ENCODE measurements around the gene C20orf202. TPM values are rescaled to one million over a fixed set of nuclear protein-coding genes. Genes with fewer than 3 reads are reported as not detected.

C20orf202 gene
- total RNA-seq (not detected), polyA plus RNA-seq (not detected)

DNA sequence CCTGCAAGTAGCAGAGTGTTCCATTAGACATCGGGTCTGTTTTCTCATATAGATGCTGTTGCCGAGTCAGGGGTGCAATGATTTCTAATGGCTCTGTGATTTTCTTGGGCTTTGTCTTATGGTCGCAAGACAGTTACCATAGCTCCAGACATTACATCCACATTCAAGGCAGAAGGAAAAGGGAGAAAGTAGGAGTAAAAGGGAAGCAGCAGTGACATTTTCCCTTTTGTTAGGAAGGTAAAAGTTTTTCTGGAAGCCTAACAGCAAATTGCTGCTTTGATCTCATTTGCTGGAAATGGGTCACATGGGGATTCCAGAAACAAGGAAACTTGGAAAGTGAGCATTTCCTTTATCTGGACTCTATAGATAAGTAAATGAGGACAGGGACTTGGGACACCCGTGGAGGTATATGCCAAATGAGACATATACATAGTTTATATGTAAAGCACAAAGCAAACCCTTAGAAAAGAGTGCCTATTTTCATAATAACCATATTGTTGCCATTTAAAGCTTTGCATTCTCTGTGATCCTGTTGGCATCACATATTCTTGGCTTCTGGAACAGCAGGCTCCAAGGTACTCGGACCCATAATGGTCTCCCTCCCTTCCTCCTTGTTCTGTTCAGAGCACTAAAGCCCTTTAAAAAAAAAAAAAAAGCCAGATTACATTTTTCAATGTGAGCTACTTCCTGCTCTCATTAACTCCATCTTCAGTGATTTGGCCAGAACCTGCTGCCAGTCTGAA lies at the start of gene C20orf202:
TSS of gene C20orf202 (plus strand) at position 693 of the 743 bp plus-strand sequence. CDS start 132 bp downstream, outside the sequence.
- POLR2A ChIA-PET = no interaction called here
- H3K9me3 ChIP-seq (ENCODE audit: low read length) = no peaks in the 10 kb centered on the region
- peaks cover 3 to 7% of the 10 kb centered on the region in 2 donors for H3K27me3 Mint-ChIP-seq
- no peaks in the 10 kb centered on the region for H3K27me3 ChIP-seq (ENCODE audit: insufficient read depth, low read length, poor library complexity, severe bottlenecking)
- no peak within 1 kb of the TSS for H3K27ac ChIP-seq (ENCODE audit: low read depth, low read length)
- H3K9me3 Mint-ChIP-seq = no peaks in the 10 kb centered on the region
- no peaks in the 10 kb centered on the region for H3K36me3 ChIP-seq (ENCODE audit: insufficient read depth, low read length)
- no peak within 1 kb of the TSS for H3K4me3 Mint-ChIP-seq
- no peak within 1 kb of the TSS for H3K27ac Mint-ChIP-seq
- H3K4me1 ChIP-seq (ENCODE audit: insufficient read depth, low read length) = peaks cover 4% of the 10 kb centered on the region
- H3K4me3 ChIP-seq (ENCODE audit: low read length) = no peak within 1 kb of the TSS
- DNase-seq = no peak
- H3K36me3 Mint-ChIP-seq = no peaks in the 10 kb centered on the region
- H3K4me1 Mint-ChIP-seq = peaks cover 0 to 3% (median 0%) of the 10 kb centered on the region in 3 donors
- CTCF ChIA-PET = no interaction called here

DNA sequence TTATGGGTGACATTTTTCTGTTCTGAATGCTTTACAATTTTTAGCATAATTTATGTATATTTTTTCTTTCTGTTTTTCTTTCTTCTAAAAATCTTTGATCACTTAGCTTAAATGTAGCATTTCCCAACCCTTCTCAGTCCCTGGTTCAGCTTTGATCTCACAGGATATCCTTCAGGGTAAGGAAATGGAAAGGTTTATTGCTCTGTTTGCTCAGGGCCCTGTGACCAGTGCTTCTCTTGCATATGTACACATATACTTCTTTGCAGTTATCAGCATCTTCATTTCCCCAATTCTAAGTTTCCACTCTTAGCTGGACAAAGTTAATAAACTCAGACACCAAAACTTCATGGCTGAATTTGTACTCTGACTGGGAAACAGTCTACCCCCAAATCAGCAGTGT lies 49.0 kb upstream of the C20orf202 start:
- H3K27me3 Mint-ChIP-seq = no peaks in the 10 kb centered on the region

DNA sequence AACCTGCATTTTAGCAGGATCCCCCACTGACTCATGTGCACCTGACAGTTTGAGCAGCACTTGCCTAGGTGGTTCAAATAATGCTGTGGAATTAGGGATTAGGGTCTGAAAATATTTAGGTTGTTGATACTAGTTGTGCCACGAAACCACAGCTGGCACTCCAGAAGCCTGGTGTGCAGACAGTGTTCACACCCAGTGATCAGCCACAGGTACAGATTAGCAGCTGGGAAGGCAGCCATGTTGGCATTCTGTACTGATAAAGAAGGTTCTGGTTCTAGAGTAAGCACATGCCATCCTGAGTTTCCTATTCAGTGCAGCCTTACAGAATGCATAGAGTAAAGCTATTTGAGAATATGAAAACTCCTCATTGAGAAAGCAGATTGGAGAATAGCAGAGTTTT lies 48.6 kb upstream of the C20orf202 start:
- no peaks in the 10 kb centered on the region for H3K9me3 ChIP-seq (ENCODE audit: low read length)
- H3K27me3 ChIP-seq (ENCODE audit: insufficient read depth, low read length, poor library complexity, severe bottlenecking) = no peaks in the 10 kb centered on the region
- ChIA-PET POLR2A (no interaction called here), CTCF (no interaction called here)
- peaks cover 9 to 21% (median 12%) of the 10 kb centered on the region in 3 donors for H3K4me1 Mint-ChIP-seq
- no peak overlapping the region for H3K4me3 ChIP-seq (ENCODE audit: low read length)
- H3K27me3 Mint-ChIP-seq = no peaks in the 10 kb centered on the region
- H3K4me1 ChIP-seq (ENCODE audit: insufficient read depth, low read length) = no peaks in the 10 kb centered on the region
- peaks cover 0 to 5% (median 4%) of the 10 kb centered on the region in 5 donors for H3K9me3 Mint-ChIP-seq
- H3K36me3 Mint-ChIP-seq = peaks cover 32 to 75% (median 42%) of the 10 kb centered on the region in 3 donors
- no peak overlapping the region for H3K27ac ChIP-seq (ENCODE audit: low read depth, low read length)
- H3K4me3 Mint-ChIP-seq = no peak overlapping the region
- peaks cover 19% of the 10 kb centered on the region for H3K36me3 ChIP-seq (ENCODE audit: insufficient read depth, low read length)
- H3K27ac Mint-ChIP-seq = no peak overlapping the region
- no peak for DNase-seq

More for the DNA sequence above, 49.0 kb upstream of the C20orf202 start:
- Histone ChIP-seq H3K9me3 (ENCODE audit: low read length) (no peaks in the 10 kb centered on the region), H3K4me1 (ENCODE audit: insufficient read depth, low read length) (no peaks in the 10 kb centered on the region), H3K27me3 (ENCODE audit: insufficient read depth, low read length, poor library complexity, severe bottlenecking) (no peaks in the 10 kb centered on the region), H3K27ac (ENCODE audit: low read depth, low read length) (no peak overlapping the region), H3K36me3 (ENCODE audit: insufficient read depth, low read length) (peaks cover 19% of the 10 kb centered on the region), H3K4me3 (ENCODE audit: low read length) (no peak overlapping the region)
- CTCF ChIA-PET = no interaction called here
- peaks cover 0 to 5% (median 4%) of the 10 kb centered on the region in 5 donors for H3K9me3 Mint-ChIP-seq
- H3K4me1 Mint-ChIP-seq = peaks cover 9 to 23% (median 13%) of the 10 kb centered on the region in 3 donors
- POLR2A ChIA-PET = no interaction called here
- H3K36me3 Mint-ChIP-seq = peaks cover 32 to 77% (median 42%) of the 10 kb centered on the region in 3 donors
- DNase-seq = no peak
- H3K4me3 Mint-ChIP-seq = no peak overlapping the region
- H3K27ac Mint-ChIP-seq = no peak overlapping the region

DNA sequence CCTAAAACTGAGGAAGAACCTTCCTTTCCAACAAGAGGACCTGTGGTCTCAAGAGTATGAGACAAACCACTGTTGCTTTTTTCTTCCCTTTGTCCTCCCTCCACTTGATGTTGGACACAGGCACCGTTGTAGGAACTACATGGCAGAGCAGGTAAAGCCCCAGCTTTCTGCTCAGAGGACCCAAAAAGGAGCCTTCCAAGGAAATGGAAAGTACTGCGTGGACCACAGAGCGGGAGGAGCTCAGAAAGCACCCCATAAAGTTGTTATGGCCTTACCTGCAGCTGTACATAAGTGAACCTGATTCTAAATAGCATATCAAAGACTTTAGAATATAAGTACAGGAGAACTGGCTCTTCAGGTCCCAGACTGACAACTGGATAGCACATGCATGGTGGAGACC lies 47.9 kb upstream of the C20orf202 start:
- Histone ChIP-seq H3K36me3 (ENCODE audit: insufficient read depth, low read length) (peaks cover 19% of the 10 kb centered on the region), H3K4me3 (ENCODE audit: low read length) (no peak overlapping the region), H3K27me3 (ENCODE audit: insufficient read depth, low read length, poor library complexity, severe bottlenecking) (no peaks in the 10 kb centered on the region), H3K9me3 (ENCODE audit: low read length) (no peaks in the 10 kb centered on the region), H3K4me1 (ENCODE audit: insufficient read depth, low read length) (no peaks in the 10 kb centered on the region), H3K27ac (ENCODE audit: low read depth, low read length) (no peak overlapping the region)
- ChIA-PET CTCF (no interaction called here), POLR2A (no interaction called here)
- H3K36me3 Mint-ChIP-seq = peaks cover 35 to 77% (median 42%) of the 10 kb centered on the region in 3 donors
- H3K27me3 Mint-ChIP-seq = no peaks in the 10 kb centered on the region
- no peak overlapping the region for H3K27ac Mint-ChIP-seq
- no peak overlapping the region for H3K4me3 Mint-ChIP-seq
- H3K9me3 Mint-ChIP-seq = peaks cover 0 to 5% (median 4%) of the 10 kb centered on the region in 5 donors
- peaks cover 9 to 21% (median 12%) of the 10 kb centered on the region in 3 donors for H3K4me1 Mint-ChIP-seq
- DNase-seq = no peak

DNA sequence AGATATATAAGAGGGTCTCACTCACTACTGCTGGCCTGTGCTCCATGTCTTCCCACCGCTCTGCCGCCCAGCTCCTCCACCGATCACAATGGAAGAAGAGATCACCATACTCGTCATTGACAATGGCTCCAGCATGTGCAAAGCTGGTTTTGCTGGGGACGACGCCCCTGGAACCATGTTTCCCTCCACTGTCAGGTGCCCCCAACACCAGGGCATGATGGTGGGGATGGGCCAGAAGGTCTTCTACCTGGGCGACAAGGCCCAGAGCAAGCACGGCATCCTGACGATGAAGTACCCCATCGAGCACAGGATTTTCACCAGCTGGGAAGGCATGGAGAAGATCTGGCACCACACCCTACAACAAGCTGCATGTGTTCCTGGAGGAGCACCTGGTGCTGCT lies 42.8 kb upstream of the C20orf202 start:
- no peaks in the 10 kb centered on the region for H3K27me3 Mint-ChIP-seq
- ChIA-PET POLR2A (no interaction called here), CTCF (no interaction called here)
- no peak overlapping the region for H3K27ac Mint-ChIP-seq
- Histone ChIP-seq H3K9me3 (ENCODE audit: low read length) (no peaks in the 10 kb centered on the region), H3K4me1 (ENCODE audit: insufficient read depth, low read length) (no peaks in the 10 kb centered on the region), H3K27ac (ENCODE audit: low read depth, low read length) (no peak overlapping the region), H3K36me3 (ENCODE audit: insufficient read depth, low read length) (peaks cover 35% of the 10 kb centered on the region), H3K27me3 (ENCODE audit: insufficient read depth, low read length, poor library complexity, severe bottlenecking) (no peaks in the 10 kb centered on the region), H3K4me3 (ENCODE audit: low read length) (no peak overlapping the region)
- DNase-seq = no peak
- H3K4me3 Mint-ChIP-seq = no peak overlapping the region
- H3K9me3 Mint-ChIP-seq = peaks cover 0 to 5% (median 4%) of the 10 kb centered on the region in 5 donors
- peaks cover 28 to 82% (median 36%) of the 10 kb centered on the region in 3 donors for H3K36me3 Mint-ChIP-seq
- H3K4me1 Mint-ChIP-seq = peaks cover 0 to 2% (median 0%) of the 10 kb centered on the region in 3 donors

DNA sequence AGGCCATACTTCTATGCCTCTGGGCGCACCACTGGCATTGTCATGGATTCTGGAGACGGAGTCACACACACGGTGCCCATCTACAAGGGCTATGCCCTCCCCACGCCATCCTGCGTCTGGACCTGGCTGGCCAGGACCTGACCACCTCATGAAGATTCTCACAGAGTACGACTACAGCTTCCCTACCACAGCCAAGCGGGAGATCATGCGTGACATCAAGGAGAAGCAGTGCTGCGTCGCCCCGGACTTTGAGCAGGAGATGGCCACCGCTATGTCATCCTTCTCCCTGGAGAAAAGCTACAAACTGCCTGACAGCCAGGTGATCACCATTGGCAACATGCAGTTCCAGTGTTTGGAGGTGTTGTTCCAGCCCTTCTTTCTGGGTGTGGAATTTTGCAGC lies 42.3 kb upstream of the C20orf202 start:
- Mint-ChIP-seq H3K36me3 (peaks cover 25 to 82% (median 32%) of the 10 kb centered on the region in 3 donors), H3K4me3 (no peak overlapping the region), H3K27me3 (no peaks in the 10 kb centered on the region), H3K9me3 (peaks cover 0 to 3% (median 1%) of the 10 kb centered on the region in 5 donors), H3K27ac (no peak overlapping the region), H3K4me1 (peaks cover 0 to 2% (median 0%) of the 10 kb centered on the region in 3 donors)
- Histone ChIP-seq H3K27me3 (ENCODE audit: insufficient read depth, low read length, poor library complexity, severe bottlenecking) (no peaks in the 10 kb centered on the region), H3K27ac (ENCODE audit: low read depth, low read length) (no peak overlapping the region), H3K4me1 (ENCODE audit: insufficient read depth, low read length) (no peaks in the 10 kb centered on the region), H3K4me3 (ENCODE audit: low read length) (no peak overlapping the region), H3K9me3 (ENCODE audit: low read length) (no peaks in the 10 kb centered on the region), H3K36me3 (ENCODE audit: insufficient read depth, low read length) (peaks cover 36% of the 10 kb centered on the region)
- ChIA-PET POLR2A (no interaction called here), CTCF (no interaction called here)
- DNase-seq = no peak

DNA sequence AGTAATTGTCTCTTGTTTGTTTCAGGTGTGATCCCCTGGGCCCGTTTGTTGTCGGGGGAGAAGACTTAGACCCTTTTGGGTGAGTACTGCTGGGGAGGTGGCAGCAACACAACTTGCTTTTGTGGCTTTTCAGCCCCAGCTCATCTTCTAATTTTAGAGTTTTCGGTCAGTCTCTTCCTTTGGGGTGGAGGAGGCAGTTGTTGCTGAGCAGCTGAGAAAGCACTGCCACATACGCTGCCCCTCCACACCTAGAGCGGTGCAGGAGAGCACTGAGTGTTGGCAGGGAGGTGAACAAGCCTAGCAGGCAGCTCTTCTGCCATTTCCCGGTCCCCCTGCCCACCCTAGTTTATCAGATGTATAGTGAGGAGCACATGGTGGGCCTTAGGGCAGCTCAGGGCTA lies 40.1 kb upstream of the C20orf202 start:
- Mint-ChIP-seq H3K4me1 (peaks cover 0 to 2% (median 0%) of the 10 kb centered on the region in 3 donors), H3K27ac (no peak overlapping the region), H3K9me3 (no peaks in the 10 kb centered on the region), H3K4me3 (no peak overlapping the region), H3K36me3 (peaks cover 28 to 85% (median 38%) of the 10 kb centered on the region in 3 donors), H3K27me3 (no peaks in the 10 kb centered on the region)
- CTCF ChIA-PET = interaction anchor here (1.5 kb wide), 1 partner anchor 50 kb away, joined by 4 read pairs; no protein-coding TSS in a partner anchor
- no peaks in the 10 kb centered on the region for H3K4me1 ChIP-seq (ENCODE audit: insufficient read depth, low read length)
- H3K27me3 ChIP-seq (ENCODE audit: insufficient read depth, low read length, poor library complexity, severe bottlenecking) = no peaks in the 10 kb centered on the region
- H3K36me3 ChIP-seq (ENCODE audit: insufficient read depth, low read length) = peaks cover 50% of the 10 kb centered on the region
- DNase-seq = no peak
- POLR2A ChIA-PET = no interaction called here
- no peak overlapping the region for H3K27ac ChIP-seq (ENCODE audit: low read depth, low read length)
- H3K4me3 ChIP-seq (ENCODE audit: low read length) = no peak overlapping the region
- H3K9me3 ChIP-seq (ENCODE audit: low read length) = no peaks in the 10 kb centered on the region

DNA sequence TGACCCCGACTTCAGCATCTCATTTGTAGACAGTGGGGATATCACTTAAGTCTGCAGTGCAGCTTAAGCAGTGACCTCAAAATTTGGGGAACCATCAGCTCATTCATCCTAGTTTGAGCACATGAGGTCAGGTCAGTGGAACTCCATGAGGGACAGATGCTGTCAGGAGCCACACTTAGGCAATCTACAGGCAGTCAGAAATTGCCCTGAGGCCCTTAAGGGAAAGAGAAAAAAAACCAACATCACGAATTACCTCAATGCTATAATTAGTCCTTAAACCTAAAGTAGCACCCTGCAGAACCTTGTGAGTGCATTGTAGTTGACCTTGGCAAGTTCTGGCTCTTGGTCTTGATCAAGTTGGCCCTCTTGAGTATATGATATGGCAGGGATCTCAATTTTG lies 39.6 kb upstream of the C20orf202 start:
- Histone ChIP-seq H3K4me3 (ENCODE audit: low read length) (no peak overlapping the region), H3K4me1 (ENCODE audit: insufficient read depth, low read length) (no peaks in the 10 kb centered on the region), H3K9me3 (ENCODE audit: low read length) (no peaks in the 10 kb centered on the region), H3K36me3 (ENCODE audit: insufficient read depth, low read length) (peaks cover 54% of the 10 kb centered on the region), H3K27ac (ENCODE audit: low read depth, low read length) (no peak overlapping the region), H3K27me3 (ENCODE audit: insufficient read depth, low read length, poor library complexity, severe bottlenecking) (no peaks in the 10 kb centered on the region)
- no peaks in the 10 kb centered on the region for H3K9me3 Mint-ChIP-seq
- POLR2A ChIA-PET = no interaction called here
- no peak overlapping the region for H3K4me3 Mint-ChIP-seq
- DNase-seq = no peak
- peaks cover 33 to 90% (median 43%) of the 10 kb centered on the region in 3 donors for H3K36me3 Mint-ChIP-seq
- peaks cover 0 to 2% (median 0%) of the 10 kb centered on the region in 3 donors for H3K4me1 Mint-ChIP-seq
- CTCF ChIA-PET = interaction anchor here (1.5 kb wide), 1 partner anchor 50 kb away, joined by 4 read pairs; no protein-coding TSS in a partner anchor
- H3K27ac Mint-ChIP-seq = no peak overlapping the region
- H3K27me3 Mint-ChIP-seq = no peaks in the 10 kb centered on the region
